Placental pericyte (primary cell): ENCODE results near the gene AGBL5. TPM values are rescaled to one million over a fixed set of nuclear protein-coding genes. Genes with fewer than 3 reads are reported as not detected.

Source experiments
- total RNA-seq: library from RNA; depleted of rRNA; stranded (reverse); fragments of >200 nt; gene quantifications from 2 replicates; pipeline ENCODE4 v1.2.3, GENCODE V29; 2012

The AGBL5 gene, protein sequence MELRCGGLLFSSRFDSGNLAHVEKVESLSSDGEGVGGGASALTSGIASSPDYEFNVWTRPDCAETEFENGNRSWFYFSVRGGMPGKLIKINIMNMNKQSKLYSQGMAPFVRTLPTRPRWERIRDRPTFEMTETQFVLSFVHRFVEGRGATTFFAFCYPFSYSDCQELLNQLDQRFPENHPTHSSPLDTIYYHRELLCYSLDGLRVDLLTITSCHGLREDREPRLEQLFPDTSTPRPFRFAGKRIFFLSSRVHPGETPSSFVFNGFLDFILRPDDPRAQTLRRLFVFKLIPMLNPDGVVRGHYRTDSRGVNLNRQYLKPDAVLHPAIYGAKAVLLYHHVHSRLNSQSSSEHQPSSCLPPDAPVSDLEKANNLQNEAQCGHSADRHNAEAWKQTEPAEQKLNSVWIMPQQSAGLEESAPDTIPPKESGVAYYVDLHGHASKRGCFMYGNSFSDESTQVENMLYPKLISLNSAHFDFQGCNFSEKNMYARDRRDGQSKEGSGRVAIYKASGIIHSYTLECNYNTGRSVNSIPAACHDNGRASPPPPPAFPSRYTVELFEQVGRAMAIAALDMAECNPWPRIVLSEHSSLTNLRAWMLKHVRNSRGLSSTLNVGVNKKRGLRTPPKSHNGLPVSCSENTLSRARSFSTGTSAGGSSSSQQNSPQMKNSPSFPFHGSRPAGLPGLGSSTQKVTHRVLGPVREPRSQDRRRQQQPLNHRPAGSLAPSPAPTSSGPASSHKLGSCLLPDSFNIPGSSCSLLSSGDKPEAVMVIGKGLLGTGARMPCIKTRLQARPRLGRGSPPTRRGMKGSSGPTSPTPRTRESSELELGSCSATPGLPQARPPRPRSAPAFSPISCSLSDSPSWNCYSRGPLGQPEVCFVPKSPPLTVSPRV
- total RNA-seq: 24.9 TPM in 2 replicates

DNA sequence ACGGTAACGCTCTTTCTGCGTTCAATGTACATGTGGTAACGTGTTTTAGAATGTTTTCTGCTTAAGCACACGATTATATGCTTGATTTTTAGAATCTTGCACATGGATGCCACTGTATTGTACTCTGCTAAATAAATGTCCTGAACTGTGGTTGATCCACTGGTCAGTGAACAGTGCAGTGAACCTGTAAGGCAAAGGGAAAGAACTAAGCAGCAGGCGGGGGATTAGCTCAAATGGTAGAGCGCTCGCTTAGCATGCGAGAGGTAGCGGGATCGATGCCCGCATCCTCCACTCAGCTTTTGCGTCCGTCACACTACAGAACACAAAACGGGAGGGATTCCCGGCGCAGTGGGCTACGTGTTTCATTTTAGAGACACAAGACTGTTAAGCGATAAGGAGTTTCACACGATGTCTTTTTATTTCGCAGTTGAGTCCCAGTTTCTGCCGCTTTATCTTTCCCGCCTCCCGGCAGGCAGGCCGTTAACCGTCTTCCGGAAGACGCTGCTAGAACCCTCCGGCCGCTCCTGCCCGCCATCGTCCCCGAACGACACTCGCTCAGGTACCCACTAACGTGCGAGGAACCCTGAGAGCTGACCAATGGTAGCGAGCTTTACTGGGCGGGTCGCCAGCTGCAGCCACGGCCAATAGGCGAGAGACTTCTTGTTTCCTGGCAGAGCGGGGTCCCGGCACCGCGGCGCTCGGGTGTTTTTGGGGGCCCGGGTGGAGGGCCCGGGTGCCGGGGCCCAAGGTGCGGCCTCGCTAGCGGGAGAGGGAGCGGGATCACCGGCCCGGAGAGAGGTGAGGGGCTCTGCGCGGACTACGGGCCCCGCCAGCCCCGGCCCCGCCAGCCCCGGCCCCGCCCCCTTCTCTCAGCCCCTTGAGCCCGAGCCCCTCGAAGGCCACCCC is at the start of gene AGBL5:
Gene AGBL5 (plus strand): TSS at position 673 of the 906 bp plus-strand sequence. CDS start 1,291 bp downstream, outside the sequence.

DNA sequence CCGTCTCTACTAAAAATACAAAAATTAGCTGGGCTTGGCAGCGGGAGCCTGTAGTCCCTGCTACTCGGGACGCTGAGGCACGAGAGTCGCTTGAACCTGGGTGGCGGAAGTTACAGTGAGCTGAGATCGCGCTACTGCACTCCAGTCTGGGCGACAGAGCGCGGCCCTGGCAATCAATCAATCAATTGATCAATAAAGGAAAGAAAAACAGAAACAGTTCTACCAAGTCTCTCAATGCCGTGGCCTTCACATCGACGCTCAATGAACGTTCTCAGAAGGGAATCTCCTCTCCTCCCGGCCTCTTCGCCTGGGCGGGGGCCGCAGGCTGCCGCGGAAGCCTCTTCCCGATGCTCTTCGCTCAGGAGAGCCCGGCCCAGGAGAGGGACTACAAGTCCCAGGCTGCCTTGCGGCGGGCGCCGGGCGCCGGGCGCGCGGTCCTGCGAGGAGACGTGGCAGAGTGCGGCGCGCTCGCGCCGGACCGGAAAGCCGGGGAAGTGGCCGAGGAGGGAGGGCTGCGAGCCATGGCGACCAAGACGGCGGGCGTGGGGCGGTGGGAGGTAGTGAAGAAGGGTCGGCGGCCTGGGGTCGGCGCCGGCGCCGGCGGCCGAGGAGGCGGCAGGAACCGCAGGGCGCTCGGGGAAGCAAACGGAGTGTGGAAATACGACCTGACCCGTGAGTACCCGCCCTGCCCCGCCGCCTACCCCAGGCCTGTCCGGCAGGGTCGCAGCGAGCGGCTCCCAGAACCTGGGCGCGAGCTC is 18.8 kb upstream of the AGBL5 start, which contains the start of gene TMEM214:
Gene TMEM214 (plus strand): TSS at position 471 of the 758 bp plus-strand sequence. CDS start 51 bp downstream, at position 522.

DNA sequence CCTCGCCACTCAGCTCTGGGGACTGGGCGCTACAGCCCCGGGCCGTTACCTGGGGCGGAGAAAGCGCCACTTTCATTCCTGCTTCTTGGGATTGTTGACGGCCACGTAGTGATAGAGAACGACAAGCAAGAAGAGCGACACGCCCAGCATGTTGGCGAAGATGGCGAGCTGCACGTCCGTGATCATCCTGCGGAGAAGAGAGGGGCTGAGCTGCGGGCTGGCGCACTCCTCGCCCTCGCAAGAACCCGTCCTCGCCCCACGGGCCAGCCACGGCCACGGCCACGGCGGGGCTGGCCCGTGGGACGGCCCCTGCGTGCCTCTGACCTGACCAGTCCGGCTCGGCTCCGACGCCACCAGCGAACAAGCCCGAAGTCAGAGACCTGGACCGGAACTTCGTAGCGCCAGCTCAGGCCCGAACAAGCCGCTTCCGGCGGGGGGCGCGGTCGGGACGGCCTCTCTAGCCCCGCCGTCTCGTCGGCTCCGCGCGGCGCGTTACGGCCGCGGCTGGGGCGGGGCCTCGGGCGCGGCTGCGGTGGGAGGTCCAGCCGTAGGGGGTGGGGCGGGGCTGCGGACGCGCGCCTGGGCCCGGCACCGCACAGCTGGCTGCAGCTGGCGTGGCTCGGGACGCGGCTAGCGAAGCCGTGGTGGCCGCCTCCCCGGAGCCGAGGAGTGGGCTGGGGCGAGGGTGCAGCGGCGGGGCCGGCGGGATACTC is 20.0 kb downstream of the AGBL5 start, which contains the start of gene OST4:
Gene OST4 (minus strand): TSS at position 378 of the 713 bp plus-strand sequence.

DNA sequence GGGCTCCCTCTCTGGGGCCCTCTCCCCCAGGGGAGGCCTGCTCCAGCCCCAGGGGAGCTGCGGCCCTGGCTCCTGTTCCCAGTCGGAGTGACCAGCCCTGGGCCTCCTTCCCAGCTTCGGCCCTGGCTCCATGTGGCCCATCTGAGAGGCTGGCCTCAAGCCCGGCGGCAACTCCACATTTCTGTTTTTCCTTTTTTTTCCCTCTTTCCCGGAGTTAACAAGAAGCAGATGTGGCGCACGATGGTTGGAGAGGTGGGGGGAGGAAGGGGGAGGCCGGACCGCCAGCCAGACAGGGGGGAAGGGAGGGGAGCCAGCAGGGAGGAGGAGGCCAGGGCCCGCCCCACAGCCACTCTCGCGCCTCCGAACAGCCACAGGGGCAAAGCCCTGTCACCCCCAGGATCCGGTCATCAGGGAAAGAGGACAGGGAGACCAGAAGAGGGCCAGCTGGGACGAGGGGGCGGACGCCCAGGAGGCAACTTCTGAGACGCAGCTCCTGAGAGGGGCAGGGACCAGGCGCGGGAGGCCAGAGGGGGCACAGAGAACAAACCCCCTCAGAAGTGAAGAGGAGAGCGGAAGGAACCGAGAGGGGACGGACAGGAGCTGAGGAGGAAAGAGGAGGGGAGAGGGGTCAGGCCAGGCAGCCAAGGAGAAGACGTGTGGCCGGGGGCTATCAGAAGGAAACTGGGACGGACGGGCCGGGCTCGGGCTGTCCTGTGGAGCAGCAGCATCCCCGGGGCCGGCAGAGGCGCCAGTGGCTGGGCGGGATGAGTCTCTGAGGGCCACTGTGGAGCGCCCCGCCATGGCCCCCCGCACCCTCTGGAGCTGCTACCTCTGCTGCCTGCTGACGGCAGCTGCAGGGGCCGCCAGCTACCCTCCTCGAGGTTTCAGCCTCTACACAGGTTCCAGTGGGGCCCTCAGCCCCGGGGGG is 27.1 kb downstream of the AGBL5 start, which contains the start of gene EMILIN1:
Gene EMILIN1 (plus strand): TSS at position 349 of the 928 bp plus-strand sequence. CDS start 451 bp downstream, at position 800.

DNA sequence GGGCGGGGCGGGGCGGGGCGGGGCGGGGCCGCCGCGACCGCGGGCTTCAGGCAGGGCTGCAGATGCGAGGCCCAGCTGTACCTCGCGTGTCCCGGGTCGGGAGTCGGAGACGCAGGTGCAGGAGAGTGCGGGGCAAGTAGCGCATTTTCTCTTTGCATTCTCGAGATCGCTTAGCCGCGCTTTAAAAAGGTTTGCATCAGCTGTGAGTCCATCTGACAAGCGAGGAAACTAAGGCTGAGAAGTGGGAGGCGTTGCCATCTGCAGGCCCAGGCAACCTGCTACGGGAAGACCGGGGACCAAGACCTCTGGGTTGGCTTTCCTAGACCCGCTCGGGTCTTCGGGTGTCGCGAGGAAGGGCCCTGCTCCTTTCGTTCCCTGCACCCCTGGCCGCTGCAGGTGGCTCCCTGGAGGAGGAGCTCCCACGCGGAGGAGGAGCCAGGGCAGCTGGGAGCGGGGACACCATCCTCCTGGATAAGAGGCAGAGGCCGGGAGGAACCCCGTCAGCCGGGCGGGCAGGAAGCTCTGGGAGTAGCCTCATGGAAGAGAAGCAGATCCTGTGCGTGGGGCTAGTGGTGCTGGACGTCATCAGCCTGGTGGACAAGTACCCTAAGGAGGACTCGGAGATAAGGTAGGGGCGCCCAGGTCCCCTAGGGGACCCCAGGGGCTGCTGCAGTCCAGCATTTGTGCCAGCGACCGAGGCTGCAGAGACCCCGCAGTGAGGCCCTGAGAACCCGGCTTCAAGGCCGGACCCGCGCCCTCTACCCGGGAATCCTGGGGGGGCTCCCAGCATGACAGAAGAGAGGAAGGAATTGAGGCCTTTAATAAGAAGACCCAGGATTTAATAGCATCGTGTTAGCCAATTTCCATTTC is 35.5 kb downstream of the AGBL5 start, which contains the start of gene KHK:
Gene KHK (plus strand): TSS at position 49 of the 870 bp plus-strand sequence. CDS start 488 bp downstream, at position 537.

DNA sequence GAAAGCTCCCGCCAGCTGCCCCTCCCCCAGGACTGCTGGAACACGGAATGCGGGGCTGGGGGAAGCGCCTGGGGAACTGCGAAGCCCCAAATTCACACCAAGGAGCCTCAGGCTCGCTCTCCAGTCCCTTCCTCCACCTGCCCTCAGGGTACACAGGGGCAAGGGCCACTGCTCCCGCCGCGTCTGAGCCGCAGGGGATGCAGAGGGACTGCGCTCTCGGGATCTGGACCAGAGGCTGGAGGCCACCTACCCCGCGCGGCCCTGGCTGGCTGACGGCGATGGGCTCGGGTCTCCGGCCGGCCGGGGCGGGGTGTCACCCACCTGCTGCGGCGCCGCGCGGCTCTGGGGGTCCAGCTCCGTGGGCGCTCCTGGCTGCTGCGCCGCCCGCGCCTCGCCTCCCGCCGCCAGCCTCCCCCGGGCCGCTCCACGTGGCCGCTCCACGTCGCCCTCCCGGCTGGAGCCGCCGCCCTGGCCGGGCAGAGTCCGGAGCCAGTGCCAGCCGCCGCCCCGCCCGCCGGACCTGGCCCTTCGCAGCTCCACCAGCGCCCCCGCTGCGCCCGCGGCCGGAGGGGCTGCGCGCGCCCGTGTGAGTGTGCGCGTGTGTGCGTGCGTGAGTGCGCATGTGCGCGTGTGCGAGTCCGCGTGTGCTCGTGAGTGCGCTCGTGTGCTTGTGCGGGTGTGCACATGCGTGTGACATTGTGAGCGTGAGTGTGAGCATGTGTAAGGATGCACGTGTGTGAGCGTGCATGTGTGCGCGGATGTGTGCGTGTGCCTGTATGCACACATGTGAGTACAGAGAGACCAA is 67.3 kb downstream of the AGBL5 start, which contains the start of gene CGREF1:
Gene CGREF1 (minus strand): TSS at position 604 of the 805 bp plus-strand sequence. CDS start 14,762 bp downstream, outside the sequence.

Other genes with a start within 250 kb of the AGBL5 start
- not detected in 2 replicates for gene DPYSL5, start 203.5 kb upstream of the AGBL5 start, total RNA-seq
- 4.2 and 7.2 TPM in 2 replicates for gene MAPRE3, start 81.0 kb upstream of the AGBL5 start, total RNA-seq
- gene TMEM214, start 18.7 kb upstream of the AGBL5 start, total RNA-seq: 74.2 and 98.0 TPM in 2 replicates
- 124 and 174 TPM in 2 replicates for gene OST4, start 20.0 kb downstream of the AGBL5 start, total RNA-seq
- gene EMILIN1, start 26.9 kb downstream of the AGBL5 start, total RNA-seq: 189 and 203 TPM in 2 replicates
- gene KHK, start 35.1 kb downstream of the AGBL5 start, total RNA-seq: 0.22 and 1.3 TPM in 2 replicates
- 0.88 TPM in 1 of 2 replicates, not detected in the other for gene CGREF1, start 67.5 kb downstream of the AGBL5 start, total RNA-seq
- gene ABHD1, start 72.1 kb downstream of the AGBL5 start, total RNA-seq: not detected in 2 replicates
- 76.7 and 108 TPM in 2 replicates for gene PREB, start 83.0 kb downstream of the AGBL5 start, total RNA-seq
- gene PRR30, start 87.7 kb downstream of the AGBL5 start, total RNA-seq: not detected in 2 replicates
- not detected in 2 replicates for gene TCF23, start 97.3 kb downstream of the AGBL5 start, total RNA-seq
- 143 and 170 TPM in 2 replicates for gene ATRAID, start 160.4 kb downstream of the AGBL5 start, total RNA-seq
- 39.6 and 59.4 TPM in 2 replicates for gene SLC5A6, start 160.6 kb downstream of the AGBL5 start, total RNA-seq
- gene CAD, start 165.7 kb downstream of the AGBL5 start, total RNA-seq: 34.4 and 72.2 TPM in 2 replicates
- gene SLC30A3, start 211.4 kb downstream of the AGBL5 start, total RNA-seq: 0.14 TPM in 1 of 2 replicates, not detected in the other
- gene DNAJC5G, start 223.8 kb downstream of the AGBL5 start, total RNA-seq: not detected in 2 replicates
- gene TRIM54, start 230.8 kb downstream of the AGBL5 start, total RNA-seq: not detected in 2 replicates